ENCODE data around the gene ARSJ. TPM values are rescaled to one million over a fixed set of nuclear protein-coding genes. Genes with fewer than 3 reads are reported as not detected.

The ARSJ gene
- total and polyA plus RNA-seq, 8 donors, result 5.3 to 23.6 (median 7.5) TPM

GRCh38 chr4:113872426-113873260 lies 106.8 kb downstream of the ARSJ start:
- H3K4me3 ChIP-seq, result no peak overlapping the region
- ATAC-seq (no peak), DNase-seq (no peak)
- no peaks in the 10 kb centered on the region for H3K27me3 ChIP-seq
- H3K36me3 ChIP-seq, result no peaks in the 10 kb centered on the region
- intact Hi-C loops (cut with DNase I), result no loop called here
- no peaks in the 10 kb centered on the region for H3K9me3 ChIP-seq
- H3K27ac ChIP-seq, result no peak overlapping the region
- no peaks in the 10 kb centered on the region for H3K4me1 ChIP-seq
- no peak for TF ChIP-seq CTCF (IDR thresholded peaks at IDR 0.05)

- Histone ChIP-seq H3K27ac (no peak overlapping the region), H3K27me3 (no peaks in the 10 kb centered on the region), H3K9me3 (no peaks in the 10 kb centered on the region), H3K4me3 (no peak overlapping the region), H3K4me1 (no peaks in the 10 kb centered on the region), H3K36me3 (no peaks in the 10 kb centered on the region)
- intact Hi-C loops (cut with DNase I), result no loop called here
- ATAC-seq (no peak), DNase-seq (no peak)
- no peak for TF ChIP-seq CTCF (IDR thresholded peaks at IDR 0.05)
These were observed 108.4 kb downstream of the ARSJ start for GRCh38 chr4:113871080-113871479.

GRCh38 chr4:113869743-113870375 lies 109.6 kb downstream of the ARSJ start:
- no peak for ATAC-seq
- Histone ChIP-seq H3K27ac (no peak overlapping the region), H3K4me1 (no peaks in the 10 kb centered on the region), H3K4me3 (no peak overlapping the region), H3K27me3 (no peaks in the 10 kb centered on the region), H3K9me3 (no peaks in the 10 kb centered on the region), H3K36me3 (no peaks in the 10 kb centered on the region)
- TF ChIP-seq CTCF (IDR thresholded peaks at IDR 0.05), result no peak
- intact Hi-C loops (cut with DNase I), result no loop called here
- DNase-seq, result no peak

GRCh38 chr4:113866611-113867010 lies 112.8 kb downstream of the ARSJ start:
- ATAC-seq (no peak), DNase-seq (no peak)
- Histone ChIP-seq H3K27ac (no peak overlapping the region), H3K4me1 (no peaks in the 10 kb centered on the region), H3K27me3 (no peaks in the 10 kb centered on the region), H3K4me3 (no peak overlapping the region), H3K9me3 (no peaks in the 10 kb centered on the region), H3K36me3 (no peaks in the 10 kb centered on the region)
- intact Hi-C loops (cut with DNase I), result no loop called here
- TF ChIP-seq CTCF (IDR thresholded peaks at IDR 0.05), result no peak

GRCh38 chr4:113858924-113859323 lies 120.5 kb downstream of the ARSJ start:
- H3K36me3 ChIP-seq, result no peaks in the 10 kb centered on the region
- no peaks in the 10 kb centered on the region for H3K4me1 ChIP-seq
- DNase-seq (no peak), ATAC-seq (no peak)
- TF ChIP-seq CTCF (IDR thresholded peaks at IDR 0.05), result no peak
- H3K4me3 ChIP-seq, result no peak overlapping the region
- no peaks in the 10 kb centered on the region for H3K27me3 ChIP-seq
- no peaks in the 10 kb centered on the region for H3K9me3 ChIP-seq
- no peak overlapping the region for H3K27ac ChIP-seq
- intact Hi-C loops (cut with DNase I), result no loop called here

All from left lung (tissue), 10 donors.